Stimulated activated memory B cell treated with anti-CD40 and anti-IgM and Interleukin-4, amounts not matched to agents 10 μg/mL and 1 μg/mL and 100 μg/mL, for 72 hours (primary cell): ENCODE data around the gene PRF1.

Source experiments
- ATAC-seq: fragments of 150-1000 bp; cut with Tn5 transposase; 2 replicates; pipeline ENCODE4 v1.10.0; 2021
- H3K27ac Mint-ChIP-seq: one replicate; pipeline ENCODE4 v1.8.0; 2022; ENCODE audit warnings: mild to moderate bottlenecking, mixed read lengths
- H3K27me3 Mint-ChIP-seq: one replicate; pipeline ENCODE4 v1.8.0; 2022; ENCODE audit warnings: mixed read lengths
- H3K36me3 Mint-ChIP-seq: one replicate; pipeline ENCODE4 v1.8.0; 2022; ENCODE audit warnings: mixed read lengths
- H3K4me1 Mint-ChIP-seq: one replicate; pipeline ENCODE4 v1.8.0; 2022; ENCODE audit warnings: mixed read lengths
- H3K4me3 Mint-ChIP-seq: one replicate; pipeline ENCODE4 v1.8.0; 2022; ENCODE audit warnings: mild to moderate bottlenecking, moderate library complexity, mixed read lengths
- H3K9me3 Mint-ChIP-seq: one replicate; pipeline ENCODE4 v1.8.0; 2022; ENCODE audit warnings: mixed read lengths

Gene PRF1

DNA sequence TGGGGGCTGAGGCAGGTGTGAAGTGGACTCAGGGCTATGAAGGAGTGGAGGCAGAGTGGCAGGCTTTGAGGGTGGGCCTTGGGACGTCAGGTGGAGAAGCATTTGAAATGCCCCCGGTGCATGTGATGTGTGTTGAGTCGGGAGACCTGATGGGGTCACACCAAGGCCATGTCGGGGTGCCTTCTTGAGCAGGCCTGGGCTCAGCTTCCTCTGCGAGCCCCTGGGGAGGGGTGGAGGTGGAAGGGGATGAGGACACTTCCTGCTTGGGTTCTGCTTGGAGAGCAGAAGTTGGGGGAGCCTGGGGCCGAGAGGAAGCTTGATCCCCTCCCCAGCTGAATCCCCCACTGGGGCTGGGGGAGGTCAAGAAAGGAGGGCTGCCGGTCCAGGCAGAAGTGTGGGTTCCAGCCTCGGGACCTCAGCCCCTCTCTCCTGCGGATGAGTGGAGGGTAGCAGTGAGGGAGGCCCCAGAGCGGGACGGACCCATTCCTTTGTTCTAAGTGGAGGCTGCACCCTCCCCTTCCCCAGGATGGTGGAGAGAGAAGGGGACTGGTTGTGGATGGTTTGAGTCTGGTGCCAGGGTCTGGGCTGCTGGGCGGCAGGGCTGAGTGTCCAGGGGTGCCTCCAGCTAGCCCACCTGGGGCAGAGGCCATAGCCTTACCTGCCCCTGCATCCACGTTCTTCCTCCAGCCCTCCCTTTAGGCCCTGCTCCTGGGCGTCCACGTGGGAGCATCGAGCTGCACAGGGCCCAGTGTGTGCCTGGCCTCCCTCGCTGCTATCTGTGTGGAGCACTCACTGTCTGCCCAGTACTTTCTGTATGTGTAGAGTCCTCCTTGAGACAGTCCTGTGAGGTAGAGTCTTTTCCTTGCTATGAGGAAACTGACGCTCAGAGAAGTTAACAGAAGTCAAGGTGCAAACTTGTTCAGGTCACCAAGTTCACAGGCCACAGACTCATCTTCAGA is 36.7 kb downstream of the PRF1 start:
- no peak for ATAC-seq
- Mint-ChIP-seq H3K4me3 (no peak overlapping the region), H3K27me3 (no peaks in the 10 kb centered on the region), H3K27ac (peak overlapping the region; percentile 7), H3K36me3 (no peaks in the 10 kb centered on the region), H3K9me3 (no peaks in the 10 kb centered on the region), H3K4me1 (peaks cover 13% of the 10 kb centered on the region)

DNA sequence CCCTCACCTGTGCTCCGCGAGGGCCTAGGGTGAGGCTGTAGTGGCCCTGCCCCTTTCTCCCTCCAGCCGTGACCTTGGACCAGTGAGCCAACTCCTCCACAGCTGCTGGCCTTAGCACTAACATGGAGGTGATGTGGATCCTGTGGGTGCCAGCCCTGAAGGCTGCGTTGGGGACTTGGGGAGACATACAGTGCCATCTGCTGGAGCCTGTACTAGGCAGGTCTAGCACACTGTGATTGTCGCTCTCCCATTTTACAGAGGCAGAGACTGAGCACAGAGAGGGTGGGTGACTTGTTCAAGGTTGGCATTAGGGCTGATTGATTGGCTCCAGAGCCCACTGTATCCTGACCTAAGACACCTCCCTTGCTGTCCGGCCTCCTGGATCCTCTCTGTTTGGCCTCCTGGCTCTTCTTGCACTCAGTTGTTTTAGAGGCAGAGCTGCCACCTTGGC is 37.6 kb downstream of the PRF1 start:
- peaks cover 15% of the 10 kb centered on the region for H3K4me1 Mint-ChIP-seq
- peak overlapping the region; percentile 7 for H3K27ac Mint-ChIP-seq
- no peak for ATAC-seq
- no peaks in the 10 kb centered on the region for H3K27me3 Mint-ChIP-seq
- H3K4me3 Mint-ChIP-seq: no peak overlapping the region
- no peaks in the 10 kb centered on the region for H3K36me3 Mint-ChIP-seq
- no peaks in the 10 kb centered on the region for H3K9me3 Mint-ChIP-seq

DNA sequence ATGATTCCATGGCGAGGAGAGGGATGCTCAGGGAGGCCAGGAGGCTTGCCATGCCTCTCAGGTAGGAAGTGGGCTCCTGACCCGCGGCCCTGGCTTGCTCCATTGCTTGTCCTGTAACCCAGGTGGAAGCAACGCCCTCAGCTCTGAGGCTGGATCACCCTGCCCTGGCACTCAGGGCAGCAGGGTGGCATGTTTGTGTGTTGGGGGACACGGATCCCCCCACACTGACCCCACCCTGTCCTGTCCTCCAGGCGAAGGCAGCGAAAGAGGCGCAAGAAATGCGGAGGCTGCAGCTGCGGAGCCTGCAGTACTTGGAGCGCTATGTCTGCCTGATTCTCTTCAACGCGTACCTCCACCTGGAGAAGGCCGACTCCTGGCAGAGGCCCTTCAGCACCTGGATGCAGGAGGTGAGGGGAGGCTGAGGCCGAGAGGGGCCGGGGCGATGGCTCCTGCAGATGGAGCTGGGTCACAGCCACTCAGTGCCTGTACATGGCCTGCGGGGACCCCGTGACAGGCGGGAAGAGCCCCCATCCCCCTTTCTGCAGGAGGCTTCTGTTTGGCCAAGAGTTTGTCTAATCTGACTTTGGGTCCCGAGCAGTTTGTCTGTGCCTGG is 38.3 kb downstream of the PRF1 start:
- no peak for ATAC-seq
- Mint-ChIP-seq H3K4me3 (no peak overlapping the region), H3K9me3 (no peaks in the 10 kb centered on the region), H3K27me3 (no peaks in the 10 kb centered on the region), H3K36me3 (no peaks in the 10 kb centered on the region), H3K4me1 (peaks cover 22% of the 10 kb centered on the region), H3K27ac (no peak overlapping the region)

DNA sequence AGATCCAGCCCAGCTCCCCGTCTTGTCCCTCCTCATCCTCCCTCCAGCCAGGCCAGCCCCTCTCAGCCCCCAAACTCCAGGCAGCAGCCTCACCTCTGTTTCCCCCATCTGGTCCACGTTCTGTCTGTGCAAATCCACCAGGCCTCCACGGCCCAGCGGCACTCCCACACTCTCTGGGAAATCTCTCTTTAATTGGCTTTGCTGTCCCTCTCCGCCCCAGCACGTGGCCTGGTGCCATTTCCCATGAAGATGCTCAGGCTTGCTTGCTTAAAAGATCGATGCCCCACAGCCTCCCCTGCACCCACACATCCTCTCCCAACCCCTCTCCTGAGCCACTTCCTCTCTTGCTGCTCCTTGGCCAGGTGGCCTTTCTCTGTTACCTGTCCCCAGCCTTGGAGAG is 39.3 kb downstream of the PRF1 start:
- Mint-ChIP-seq H3K9me3 (no peaks in the 10 kb centered on the region), H3K4me1 (peaks cover 30% of the 10 kb centered on the region), H3K4me3 (no peak overlapping the region), H3K36me3 (no peaks in the 10 kb centered on the region), H3K27me3 (no peaks in the 10 kb centered on the region), H3K27ac (no peak overlapping the region)
- ATAC-seq: no peak

DNA sequence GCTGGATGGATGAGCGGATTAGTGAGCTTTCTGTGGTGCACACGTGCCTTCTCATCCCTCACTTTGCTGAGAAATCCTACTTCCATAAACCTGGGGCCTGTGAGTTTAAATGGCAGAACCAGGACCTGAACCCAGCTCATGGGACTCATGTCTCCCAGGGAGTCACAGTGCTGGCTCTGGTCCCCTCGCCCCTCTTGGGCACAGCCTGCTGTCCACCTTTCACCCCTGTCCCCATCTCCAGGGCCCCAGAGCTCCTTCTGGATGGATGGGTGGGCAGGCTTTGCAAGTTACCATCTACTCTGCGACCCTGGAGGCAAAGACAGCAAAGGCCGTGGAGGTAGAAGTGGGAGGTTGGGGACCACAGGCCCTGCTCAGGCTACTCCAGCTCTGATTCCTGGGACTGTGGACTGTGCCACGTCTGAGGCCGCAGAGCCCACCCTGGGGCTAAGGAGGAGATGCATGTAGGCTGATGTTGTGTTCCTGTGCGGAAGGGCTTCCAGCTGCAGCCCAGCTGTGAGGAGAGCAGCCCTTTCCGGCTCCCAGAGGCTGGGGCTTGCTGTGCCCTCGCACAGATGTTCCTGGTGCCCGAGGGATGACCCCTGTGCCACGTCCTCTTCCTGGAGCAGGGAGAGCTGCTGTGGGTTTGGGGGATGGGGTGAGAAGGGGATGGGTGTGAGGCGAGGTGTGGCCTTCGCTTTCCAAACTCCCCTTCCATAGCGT is 40.3 kb downstream of the PRF1 start:
- no peak overlapping the region for H3K27ac Mint-ChIP-seq
- peaks cover 30% of the 10 kb centered on the region for H3K4me1 Mint-ChIP-seq
- ATAC-seq: no peak
- no peak overlapping the region for H3K4me3 Mint-ChIP-seq
- no peaks in the 10 kb centered on the region for H3K36me3 Mint-ChIP-seq
- H3K27me3 Mint-ChIP-seq: no peaks in the 10 kb centered on the region
- no peaks in the 10 kb centered on the region for H3K9me3 Mint-ChIP-seq

DNA sequence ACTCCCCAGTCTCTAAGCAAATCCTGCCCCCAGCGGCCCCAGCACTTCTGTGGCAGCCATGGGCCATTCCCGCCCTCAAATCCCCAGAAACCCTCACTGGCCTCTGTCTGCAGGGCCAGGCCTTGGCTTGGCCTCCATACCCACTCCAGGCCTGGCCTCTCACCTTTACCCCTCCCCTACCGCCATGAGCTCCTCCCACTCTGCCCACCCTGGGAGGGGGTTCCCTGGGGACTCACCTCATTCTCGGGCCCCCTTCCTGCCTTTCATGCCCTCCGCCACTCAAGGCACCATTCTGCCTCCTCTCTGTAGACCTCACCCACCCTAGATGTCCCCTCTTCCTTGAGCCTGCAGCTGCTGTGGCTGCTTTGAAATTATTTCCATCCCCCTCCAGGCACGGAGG is 41.0 kb downstream of the PRF1 start:
- H3K27me3 Mint-ChIP-seq: no peaks in the 10 kb centered on the region
- no peaks in the 10 kb centered on the region for H3K9me3 Mint-ChIP-seq
- H3K4me3 Mint-ChIP-seq: no peak overlapping the region
- no peak overlapping the region for H3K27ac Mint-ChIP-seq
- H3K36me3 Mint-ChIP-seq: no peaks in the 10 kb centered on the region
- ATAC-seq: no peak
- peaks cover 30% of the 10 kb centered on the region for H3K4me1 Mint-ChIP-seq

DNA sequence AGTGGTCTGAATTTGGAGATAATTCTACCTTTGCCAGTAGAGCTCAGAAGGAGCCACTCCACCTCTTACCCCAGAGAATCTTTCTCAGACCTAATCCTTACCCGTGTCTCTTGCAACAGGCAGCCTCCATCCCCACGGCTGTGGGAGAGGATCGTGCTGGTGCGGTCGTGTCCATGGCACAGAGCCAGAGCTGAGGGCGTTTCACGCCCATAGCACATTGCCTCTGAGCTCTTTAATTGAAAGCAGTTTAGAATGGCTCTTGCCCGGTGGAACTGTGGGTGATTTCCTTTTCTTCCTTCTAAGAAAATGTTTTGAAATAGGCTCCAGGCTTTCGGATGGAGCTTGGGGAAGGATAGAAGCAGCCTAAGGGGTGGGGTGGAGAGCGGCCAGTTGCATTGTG is 41.5 kb downstream of the PRF1 start:
- ATAC-seq: no peak
- no peak overlapping the region for H3K27ac Mint-ChIP-seq

DNA sequence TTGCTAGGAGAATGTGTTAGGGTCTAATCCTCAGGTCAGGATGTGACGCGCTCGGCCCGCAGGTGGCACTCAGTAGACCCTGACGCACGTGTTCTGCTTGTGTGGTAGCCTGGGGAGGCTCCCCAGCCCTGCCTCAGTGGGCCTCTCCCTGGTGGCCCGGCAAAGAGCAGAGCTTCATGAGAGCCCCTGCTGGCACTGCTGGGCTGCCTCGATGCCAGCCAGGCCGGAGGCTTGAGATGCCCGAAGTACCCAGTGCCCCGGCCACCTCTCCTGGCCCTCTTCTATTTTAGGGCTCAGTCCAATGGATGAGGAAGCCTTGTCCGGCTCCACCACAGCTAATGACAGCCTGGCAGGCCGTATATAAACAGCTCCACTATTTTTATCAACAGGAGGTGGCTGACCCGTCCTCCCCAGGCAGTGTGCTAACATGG is 42.0 kb downstream of the PRF1 start:
- Mint-ChIP-seq H3K9me3 (no peaks in the 10 kb centered on the region), H3K36me3 (no peaks in the 10 kb centered on the region), H3K27ac (no peak overlapping the region), H3K4me3 (no peak overlapping the region), H3K27me3 (no peaks in the 10 kb centered on the region), H3K4me1 (peaks cover 26% of the 10 kb centered on the region)
- ATAC-seq: no peak

More for the DNA sequence above, 41.5 kb downstream of the PRF1 start:
- H3K27me3 Mint-ChIP-seq: no peaks in the 10 kb centered on the region
- no peak overlapping the region for H3K4me3 Mint-ChIP-seq
- peaks cover 30% of the 10 kb centered on the region for H3K4me1 Mint-ChIP-seq
- H3K36me3 Mint-ChIP-seq: no peaks in the 10 kb centered on the region
- no peaks in the 10 kb centered on the region for H3K9me3 Mint-ChIP-seq

DNA sequence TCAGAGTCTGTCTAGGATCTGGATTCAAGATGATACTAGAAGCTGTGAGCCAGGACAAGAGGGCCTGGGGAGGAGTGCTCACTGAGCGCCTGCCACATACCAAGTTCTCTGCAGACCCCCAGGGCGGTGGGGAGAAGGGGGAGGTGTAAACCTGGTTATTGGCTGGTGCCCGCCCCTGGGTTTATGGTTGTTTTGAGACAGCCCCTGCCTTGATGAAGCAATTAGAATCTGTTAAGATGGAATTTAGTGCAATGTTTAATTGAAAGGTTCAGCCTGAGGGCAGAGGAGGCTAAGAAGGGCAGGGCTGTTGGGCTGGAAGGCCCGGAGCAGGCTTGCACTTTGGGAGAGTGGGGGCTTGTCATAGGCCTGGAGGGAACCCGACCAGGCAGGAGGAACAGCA is 42.7 kb downstream of the PRF1 start:
- Mint-ChIP-seq H3K27me3 (no peaks in the 10 kb centered on the region), H3K4me1 (peaks cover 20% of the 10 kb centered on the region), H3K27ac (peak overlapping the region; percentile 52), H3K36me3 (no peaks in the 10 kb centered on the region), H3K9me3 (no peaks in the 10 kb centered on the region), H3K4me3 (no peak overlapping the region)
- no peak for ATAC-seq

DNA sequence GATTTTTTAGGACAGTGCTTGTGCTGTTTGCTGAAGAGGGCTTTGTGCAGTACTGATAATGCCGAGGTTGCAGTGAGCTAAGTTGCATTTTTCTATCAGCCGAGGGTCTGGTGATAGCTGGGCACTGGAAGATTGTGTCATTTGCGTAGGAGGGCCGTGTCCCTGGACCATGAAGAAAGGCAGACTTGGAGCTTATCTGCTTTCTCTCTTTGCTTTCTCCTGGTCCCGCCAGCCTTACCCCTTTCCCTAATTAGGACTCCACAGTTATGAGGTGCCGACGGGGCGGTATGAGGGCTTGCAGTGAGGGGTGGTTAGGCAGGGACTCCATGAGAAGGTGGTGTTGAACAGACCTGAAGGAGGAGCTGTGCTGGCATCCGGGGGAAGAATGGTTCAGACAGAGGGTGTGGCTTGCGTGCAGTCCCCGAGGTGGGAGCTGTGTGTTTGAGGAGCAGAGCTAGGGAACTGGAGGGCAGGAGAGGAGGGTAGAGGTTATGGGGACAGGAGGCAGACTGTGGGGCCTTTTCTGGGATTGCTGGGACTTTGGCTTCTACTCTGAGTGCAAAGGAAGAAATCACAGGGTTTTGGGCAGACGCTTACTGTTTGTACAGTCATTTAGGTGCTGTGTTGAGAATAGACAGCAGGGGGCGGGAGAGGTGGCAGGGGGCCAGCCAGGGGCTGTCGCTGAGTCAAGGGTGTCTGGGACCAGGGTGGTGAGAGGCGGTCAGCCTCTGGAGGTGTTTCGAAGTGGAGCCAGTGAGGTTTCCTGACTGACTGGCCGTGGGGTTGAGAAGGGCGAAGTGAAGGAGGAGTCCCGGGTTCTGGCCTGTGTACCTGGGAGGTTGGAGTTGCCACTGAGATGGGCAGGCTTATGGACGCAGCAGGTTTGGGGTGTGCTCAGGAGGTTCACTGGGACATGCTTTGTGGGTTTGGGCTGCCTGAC is 43.4 kb downstream of the PRF1 start:
- peaks cover 16% of the 10 kb centered on the region for H3K4me1 Mint-ChIP-seq
- H3K9me3 Mint-ChIP-seq: no peaks in the 10 kb centered on the region
- peak; percentile 70 for ATAC-seq
- H3K27ac Mint-ChIP-seq: peak overlapping the region; percentile 52
- no peaks in the 10 kb centered on the region for H3K36me3 Mint-ChIP-seq
- no peaks in the 10 kb centered on the region for H3K27me3 Mint-ChIP-seq
- peak overlapping the region; percentile 70 for H3K4me3 Mint-ChIP-seq

DNA sequence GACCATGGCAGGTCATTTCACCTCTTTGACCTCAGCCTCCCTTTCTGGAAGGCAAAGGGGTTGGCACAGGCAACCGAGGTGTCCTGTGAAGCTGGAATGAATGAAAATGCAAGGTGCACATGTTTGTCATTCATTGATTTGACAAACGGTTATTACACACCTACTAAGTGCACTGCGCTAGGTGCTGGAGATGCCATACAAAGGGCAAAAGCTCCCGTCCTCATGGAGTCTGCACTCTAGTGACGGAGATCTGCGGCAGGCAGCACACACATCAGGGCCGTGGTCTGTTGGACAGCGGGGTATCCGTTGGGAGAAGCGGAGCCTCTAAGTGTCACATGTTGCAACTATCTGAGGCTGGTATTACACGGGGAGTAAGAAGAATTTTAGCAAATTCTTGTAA is 44.2 kb downstream of the PRF1 start:
- H3K4me1 Mint-ChIP-seq: peaks cover 16% of the 10 kb centered on the region
- ATAC-seq: no peak
- H3K27me3 Mint-ChIP-seq: no peaks in the 10 kb centered on the region
- H3K36me3 Mint-ChIP-seq: no peaks in the 10 kb centered on the region
- H3K4me3 Mint-ChIP-seq: no peak overlapping the region
- no peak overlapping the region for H3K27ac Mint-ChIP-seq
- H3K9me3 Mint-ChIP-seq: no peaks in the 10 kb centered on the region

DNA sequence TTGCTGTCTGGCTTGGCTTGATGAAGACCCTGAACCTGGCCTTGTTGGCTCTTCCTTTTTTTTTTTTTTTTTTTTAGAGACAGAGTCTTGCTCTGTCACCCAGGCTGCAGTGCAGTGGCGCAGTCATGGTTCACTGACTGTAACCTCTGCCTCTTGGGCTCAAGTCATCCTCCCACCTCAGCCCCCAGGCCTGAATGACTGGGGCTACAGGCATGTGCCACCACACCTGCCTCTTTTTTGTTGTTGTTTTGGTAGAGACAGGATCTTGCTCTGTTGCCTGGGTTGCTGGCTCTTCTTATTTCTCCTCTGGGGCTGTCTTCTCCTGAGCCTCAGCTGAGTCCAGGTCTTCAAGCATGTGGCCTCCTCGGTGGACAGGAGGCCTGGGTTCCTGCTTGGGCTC is 44.7 kb downstream of the PRF1 start:
- peaks cover 16% of the 10 kb centered on the region for H3K4me1 Mint-ChIP-seq
- no peaks in the 10 kb centered on the region for H3K9me3 Mint-ChIP-seq
- H3K27me3 Mint-ChIP-seq: no peaks in the 10 kb centered on the region
- no peak overlapping the region for H3K27ac Mint-ChIP-seq
- H3K36me3 Mint-ChIP-seq: no peaks in the 10 kb centered on the region
- ATAC-seq: no peak
- H3K4me3 Mint-ChIP-seq: no peak overlapping the region

DNA sequence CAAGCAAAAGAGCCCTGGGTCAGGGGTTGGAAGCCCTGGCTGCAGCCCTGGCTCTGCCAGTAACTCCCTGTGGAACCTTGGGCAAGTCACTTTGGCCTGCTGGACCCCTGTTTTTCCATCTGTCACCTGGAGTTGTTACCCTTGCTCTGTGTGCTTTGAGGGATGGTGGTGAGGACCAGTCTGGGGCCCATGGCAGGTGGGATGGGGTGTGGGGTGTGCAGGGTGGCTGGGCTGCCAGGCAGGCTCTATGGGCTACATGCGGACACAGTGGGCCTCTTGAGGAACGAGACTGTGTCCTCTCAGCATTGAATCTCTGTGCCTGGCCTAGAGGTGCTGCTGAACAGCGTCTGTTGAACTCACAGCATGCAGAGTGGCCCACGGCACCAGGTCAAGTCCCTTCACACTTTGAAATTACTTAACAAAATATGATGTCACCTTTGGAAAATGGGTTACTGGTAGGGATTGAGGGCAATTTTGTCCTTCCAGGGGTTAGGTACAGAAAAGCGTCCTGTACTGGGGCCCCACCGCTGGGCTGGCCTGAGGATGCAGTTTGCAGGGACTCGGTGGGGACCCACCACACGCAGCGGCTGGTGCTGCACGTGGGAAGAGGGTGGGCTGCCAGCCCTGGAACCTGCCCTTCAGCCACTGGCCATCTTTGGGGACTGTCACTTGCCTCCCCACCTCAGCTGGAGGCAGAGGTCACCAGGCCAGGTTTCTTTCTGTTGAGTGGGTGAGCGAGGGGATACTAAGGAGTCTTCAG is 45.3 kb downstream of the PRF1 start:
- ATAC-seq: no peak
- H3K4me3 Mint-ChIP-seq: no peak overlapping the region
- H3K27ac Mint-ChIP-seq: no peak overlapping the region
- peaks cover 16% of the 10 kb centered on the region for H3K4me1 Mint-ChIP-seq
- H3K27me3 Mint-ChIP-seq: no peaks in the 10 kb centered on the region
- H3K36me3 Mint-ChIP-seq: peaks cover 2% of the 10 kb centered on the region
- no peaks in the 10 kb centered on the region for H3K9me3 Mint-ChIP-seq

DNA sequence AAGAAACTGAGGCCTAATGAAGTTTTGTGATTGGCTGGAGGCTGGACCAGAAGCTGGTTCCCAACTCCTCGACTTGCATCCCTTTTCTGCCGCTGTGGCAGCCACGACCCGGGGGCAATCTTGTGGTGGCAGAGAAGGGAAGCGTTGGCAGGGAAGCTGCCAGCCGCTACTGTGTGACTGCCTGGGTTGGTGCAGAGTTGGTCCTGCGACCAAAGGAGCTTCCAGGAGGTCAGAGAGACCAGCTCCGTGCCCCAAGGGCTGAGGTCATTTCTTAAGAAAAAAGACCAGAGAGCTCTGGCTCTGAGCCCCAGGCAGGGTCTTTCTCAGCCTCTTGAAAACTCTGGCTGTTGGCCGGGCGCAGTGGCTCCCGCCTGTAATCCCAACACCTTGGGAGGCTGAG is 47.2 kb downstream of the PRF1 start:
- Mint-ChIP-seq H3K4me3 (no peak overlapping the region), H3K27ac (no peak overlapping the region), H3K36me3 (peaks cover 9% of the 10 kb centered on the region), H3K4me1 (peaks cover 16% of the 10 kb centered on the region), H3K27me3 (no peaks in the 10 kb centered on the region), H3K9me3 (no peaks in the 10 kb centered on the region)
- no peak for ATAC-seq
